HG03460 (cell line): ENCODE measurements around the gene YTHDF1.
"Not testable (repeated sequence)": the region's sequence is repeated elsewhere in the genome, so short reads cannot be mapped to it uniquely, and the experiment has no call there.

ENCODE experiments used
- ATAC-seq: cut with Tn5 transposase; IDR thresholded peaks from one replicate; pipeline ENCODE4 v1.9.1; 2021; ENCODE audit not compliant: unreplicated experiment

The YTHDF1 gene

DNA sequence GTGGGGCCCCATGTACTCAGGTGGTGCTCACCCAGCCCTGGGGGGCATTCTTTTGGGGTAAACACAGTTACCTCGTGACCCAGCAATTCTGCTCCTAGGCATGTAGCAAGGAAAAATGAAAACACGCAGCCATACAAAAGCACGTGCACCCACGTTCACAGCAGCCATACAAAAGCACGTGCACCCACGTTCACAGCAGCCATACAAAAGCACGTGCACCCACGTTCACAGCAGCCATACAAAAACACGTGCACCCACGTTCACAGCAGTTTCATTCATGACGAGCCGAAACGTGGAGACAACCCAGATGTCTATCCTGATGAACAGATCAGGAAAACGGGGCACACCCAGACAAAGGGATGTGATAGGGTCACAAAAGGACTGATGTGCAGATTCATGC is 57.1 kb downstream of the YTHDF1 start:
- no peak for ATAC-seq

DNA sequence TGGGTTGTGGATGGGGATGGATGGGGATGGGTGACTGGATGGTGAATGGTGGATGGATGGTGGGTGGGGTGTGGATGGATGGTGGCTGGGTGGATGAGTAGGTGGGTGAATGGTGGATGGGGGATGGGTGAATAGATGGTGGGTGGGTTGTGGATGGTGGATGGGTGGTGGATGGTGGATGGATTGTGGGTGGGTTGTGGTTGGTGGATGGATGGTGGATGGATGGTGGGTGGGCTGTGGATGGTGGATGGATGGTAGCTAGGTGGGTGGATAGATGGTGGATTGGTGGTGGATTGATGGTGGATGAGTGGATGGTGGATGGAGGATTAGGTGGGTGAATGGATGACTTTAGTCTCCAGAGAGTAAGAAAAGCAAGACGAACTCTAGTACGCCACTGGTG is 57.6 kb downstream of the YTHDF1 start:
- no peak for ATAC-seq

DNA sequence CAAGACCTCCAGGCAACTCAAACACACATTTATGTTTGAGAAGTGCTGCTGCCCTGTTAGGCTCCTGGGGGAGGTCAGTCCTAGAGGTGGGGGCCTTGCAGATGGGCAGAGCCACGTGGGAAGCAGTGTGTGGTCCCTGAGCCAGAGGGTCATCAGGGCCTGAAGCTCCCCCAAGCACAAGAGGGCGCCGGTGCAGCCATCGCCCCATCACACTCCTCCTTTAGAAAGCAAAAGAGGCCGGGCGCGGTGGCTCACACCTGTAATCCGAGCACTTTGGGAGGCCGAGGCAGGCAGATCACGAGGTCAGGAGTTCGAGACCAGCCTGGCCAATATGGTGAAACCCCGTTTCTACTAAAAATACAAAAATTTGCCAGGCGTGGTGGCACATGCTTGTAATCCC is 58.5 kb downstream of the YTHDF1 start:
- not testable (repeated sequence) for ATAC-seq

DNA sequence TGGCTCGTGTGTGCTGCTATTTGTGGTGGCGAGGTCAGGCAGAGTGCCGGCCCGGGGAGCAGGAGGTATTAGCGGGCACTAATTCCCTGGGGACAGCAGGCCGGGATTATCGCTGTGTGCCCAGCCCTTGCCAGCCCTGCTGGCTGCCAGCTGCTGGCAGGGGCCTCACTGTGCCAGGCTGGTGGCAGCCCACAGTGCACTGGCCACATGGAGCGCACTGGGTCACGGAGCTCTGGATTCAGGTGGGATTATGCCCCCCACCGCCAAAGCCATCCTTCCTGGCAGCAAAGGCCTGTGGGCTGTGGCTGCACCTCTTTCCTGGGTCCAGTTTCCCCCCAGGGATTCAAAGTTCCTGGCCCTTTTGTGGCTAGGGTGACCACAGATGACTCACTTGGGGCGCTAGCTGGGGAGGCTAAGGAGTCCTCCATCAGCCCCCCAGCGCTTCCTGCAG is 59.7 kb downstream of the YTHDF1 start:
- ATAC-seq, result no peak

DNA sequence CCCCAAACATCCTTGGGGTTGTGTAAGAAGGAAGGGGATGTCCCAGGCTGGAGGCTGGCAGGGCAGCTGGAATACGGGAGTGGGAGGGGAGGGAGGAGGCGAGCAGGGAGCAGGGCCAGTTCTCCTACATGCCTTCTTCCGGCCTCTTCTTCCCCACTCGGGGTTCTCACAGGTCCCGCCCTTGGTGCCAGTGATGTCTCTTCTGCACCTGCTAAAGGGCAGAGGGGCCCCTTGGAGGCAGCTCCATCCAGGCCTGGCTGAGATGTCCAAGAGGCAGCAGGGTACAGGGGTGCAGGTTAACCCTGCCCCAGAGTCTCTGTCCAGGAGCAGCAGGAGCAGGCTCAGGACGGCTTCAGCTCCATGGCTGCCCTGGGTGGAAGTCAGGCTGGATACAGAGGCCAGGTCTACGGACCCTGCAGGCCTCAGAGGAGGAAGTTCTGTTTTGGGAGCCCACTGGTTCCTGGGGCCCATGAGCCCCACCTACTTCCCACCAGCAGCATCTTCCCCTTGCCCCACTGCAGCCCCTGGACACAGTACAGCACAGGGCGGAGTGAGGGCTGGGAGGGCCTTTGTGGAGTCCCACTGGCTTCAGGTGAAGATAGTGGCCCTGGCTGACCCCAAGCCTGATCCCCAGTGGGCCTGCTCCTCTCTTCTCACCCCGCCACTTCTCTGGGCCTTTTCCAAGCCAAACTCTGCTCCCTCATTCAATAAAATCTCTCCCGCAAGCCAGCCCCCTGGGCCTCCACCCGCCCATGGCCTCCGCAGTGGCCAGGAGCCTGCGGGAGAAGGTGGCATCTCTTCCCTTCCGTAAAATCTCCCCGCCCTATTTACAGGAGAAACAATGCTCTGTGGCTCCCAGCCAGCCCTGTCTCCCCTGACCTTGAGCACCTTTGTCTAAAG is 60.4 kb downstream of the YTHDF1 start:
- no peak for ATAC-seq

DNA sequence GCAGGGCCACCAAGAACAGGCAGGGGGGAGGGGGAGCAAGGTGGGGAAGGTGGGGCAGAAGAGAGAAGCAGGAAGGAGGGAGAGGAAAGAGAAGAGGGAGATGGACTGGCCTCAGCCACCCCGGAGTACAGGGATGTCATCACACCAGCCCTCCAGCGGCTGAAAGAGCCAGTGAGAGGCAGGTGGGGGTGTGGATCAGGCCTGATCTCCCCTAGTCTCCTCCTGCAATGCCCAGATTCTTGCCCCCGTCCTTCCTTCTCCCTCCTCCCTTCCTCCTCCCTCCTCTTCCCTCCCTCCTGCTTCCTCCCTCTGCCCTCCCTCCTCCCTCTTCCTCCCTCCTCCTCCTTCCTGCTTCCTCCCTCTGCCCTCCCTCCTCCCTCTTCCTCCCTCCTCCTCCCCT is 61.5 kb downstream of the YTHDF1 start:
- no peak for ATAC-seq

DNA sequence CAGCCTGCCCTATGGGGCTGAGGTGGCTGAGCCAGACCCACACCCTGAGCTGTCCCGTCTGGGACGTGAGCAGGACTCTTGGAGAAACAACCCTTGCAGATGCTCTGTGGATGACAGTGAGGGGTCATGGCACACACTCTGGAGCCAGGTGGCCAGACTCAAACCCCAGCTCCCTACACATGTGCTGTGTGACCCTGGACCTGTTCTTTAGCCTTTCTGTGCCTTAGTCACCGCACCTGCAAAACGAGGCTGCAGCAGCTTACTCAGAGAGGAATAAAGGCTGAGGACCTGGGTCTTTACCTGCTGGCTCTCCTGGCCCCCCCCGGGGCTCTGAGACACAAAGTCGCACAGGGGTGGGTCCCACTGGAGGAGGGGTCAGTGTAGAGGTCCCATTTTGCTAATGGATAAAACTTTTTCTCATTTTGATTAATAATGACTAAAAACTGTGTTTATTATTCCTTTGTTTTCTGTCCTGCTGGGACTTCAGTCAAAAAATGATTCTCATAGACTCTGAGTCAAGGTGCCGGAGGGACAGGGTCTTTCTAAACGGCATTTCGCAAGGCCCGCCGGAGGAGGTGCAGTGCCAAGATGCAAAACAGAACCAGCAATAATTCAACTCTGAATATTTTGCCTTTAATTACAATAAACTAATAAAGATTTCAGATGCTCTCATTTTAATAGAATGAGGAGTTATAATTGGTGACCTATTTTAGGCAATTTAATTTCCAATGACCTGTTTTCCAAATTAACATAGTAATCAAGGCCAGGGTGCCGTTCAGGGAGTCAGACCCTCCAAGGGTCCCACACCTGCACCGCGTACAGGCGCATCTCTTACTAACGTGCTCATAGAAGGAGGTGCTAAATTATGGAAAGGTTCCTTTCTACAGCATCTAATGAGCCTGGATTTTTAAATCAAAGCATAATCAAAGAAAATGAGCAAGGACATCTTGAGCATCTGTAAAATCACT is 62.4 kb downstream of the YTHDF1 start:
- no peak for ATAC-seq

DNA sequence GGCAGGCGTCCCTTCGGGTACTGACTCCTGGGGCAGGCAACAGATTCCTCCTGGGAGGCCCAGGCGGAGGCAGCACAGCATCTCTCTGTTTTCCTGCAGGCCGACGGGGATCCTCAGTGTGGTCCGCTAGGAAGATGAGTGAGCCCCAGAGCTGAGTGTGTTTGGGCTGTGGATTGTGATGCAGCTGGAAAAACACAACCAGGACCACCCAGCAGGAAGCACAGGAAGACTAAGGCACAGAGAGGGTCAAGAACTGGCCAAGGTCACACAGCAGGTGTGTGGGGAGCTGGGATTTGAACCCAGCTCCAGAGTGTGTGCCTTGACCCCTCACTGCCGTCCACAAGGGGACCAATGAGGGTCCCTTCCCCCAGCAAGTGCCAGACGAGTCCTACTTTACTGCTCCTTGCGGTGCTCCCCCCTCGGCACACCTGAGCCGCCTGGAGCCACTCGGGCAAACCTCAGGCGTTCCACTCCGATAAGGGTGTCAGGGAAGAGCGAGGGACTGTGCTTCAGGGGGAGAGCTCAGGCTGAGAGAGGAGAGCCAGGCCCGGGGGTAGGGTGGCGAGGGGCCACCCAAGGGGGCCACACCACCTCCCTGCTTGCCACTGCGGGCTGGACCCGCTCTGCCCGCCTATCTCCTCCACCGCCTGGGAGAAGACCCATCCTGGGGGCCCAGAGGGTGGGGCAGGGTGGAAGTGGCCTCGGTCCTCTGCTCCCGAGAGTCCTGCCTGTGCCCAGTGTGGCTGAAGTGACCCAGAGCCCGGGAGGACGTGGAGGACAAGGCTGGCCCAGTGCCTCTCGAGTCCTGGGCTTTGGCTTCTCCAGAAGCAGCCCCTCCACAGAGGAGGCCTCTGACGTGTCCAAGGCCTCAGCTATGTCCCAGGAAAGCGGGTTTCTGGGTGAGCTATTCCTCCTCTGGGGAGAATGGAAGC is 63.3 kb downstream of the YTHDF1 start:
- ATAC-seq, result no peak

DNA sequence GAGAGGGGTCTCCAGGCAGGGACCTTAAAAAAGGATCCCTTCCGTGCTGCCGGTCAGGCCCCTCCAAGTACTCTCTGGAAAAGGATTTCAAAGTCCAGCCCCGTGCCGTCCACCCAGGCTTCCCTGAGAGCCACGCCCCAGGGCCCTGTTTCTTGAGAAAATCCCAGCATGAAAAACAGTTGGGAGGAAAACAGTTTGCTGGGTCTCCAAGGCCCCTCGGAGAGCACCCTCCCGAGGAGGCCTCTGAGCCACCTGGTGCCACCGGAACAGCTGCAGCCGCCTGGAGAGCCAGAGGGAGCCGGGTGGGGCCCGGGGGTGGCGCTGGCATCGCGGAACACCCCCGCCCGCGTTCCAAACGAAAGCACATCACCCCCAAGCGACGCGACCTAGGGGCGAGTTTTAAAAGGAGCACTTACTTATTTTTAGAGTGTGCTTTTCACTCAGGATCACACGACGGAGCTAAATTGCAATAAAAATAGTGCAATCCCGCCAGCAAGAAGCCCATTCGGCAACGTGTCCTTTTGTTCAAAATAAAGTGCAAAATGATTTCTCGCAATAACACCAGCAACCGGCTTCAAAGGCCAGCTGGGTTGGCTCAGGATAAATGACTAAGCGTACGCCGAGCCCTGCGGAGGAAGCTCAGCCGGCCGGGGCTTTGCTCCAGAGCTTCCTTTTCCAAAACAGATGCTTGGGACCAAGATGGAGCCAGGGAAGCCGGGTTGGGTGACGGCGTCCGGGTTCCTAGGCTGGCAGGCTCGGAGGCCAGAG is 64.2 kb downstream of the YTHDF1 start:
- ATAC-seq, result no peak

DNA sequence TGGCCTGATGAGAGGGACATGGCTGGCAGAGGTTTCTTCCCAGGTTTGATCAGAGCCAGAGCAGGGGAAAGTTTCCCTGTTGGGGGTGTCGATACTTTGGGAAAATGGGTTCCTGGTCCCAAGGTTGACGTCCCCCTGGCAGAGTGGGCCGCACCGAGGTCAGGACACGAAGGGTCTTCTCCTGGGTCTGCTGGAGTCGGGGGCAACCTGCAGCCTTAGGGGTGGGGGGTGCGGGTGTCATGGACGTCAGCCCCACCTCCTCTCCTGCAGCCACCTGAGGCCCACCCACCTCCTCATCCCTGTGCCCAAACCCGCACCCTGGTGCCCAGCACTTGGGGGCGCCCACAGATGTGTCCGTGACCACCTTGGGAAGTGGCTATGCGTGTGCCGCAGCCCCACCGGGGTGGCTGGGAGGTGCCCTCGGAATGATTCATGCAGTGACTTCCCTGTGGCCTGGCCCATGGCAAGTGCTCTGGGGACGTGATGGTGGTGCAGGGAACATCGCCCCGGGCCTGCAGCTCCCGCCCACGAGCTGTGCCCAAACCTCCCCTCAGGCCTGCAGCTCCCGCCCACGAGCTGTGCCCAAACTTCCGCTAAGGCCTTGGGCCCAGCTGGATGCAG is 64.9 kb downstream of the YTHDF1 start:
- no peak for ATAC-seq

DNA sequence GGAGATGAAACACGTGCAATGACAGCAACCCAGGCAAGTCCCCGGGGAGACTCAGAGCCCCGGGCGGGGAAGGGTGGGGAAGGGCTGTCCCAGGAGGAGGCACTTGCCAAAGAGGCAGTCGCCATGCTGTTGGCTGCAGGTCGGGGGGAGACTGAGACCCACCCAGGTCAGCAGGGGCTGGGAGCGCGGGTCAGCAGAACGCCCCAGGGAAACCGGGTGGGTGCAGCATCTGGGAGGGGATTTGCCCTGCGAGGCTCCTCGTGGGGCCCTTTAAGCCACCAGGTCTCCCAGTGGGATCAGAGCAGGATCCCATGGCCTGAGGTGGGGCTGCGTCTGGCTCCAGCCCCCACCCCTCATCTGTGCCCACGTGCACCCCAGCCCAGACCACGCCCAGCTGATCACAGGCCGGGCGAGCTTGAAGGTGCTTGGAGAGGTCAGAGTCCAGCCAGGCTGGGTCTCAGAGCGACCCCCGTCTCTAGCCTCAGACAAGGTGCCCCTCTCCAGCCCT is 65.5 kb downstream of the YTHDF1 start:
- ATAC-seq, result no peak

DNA sequence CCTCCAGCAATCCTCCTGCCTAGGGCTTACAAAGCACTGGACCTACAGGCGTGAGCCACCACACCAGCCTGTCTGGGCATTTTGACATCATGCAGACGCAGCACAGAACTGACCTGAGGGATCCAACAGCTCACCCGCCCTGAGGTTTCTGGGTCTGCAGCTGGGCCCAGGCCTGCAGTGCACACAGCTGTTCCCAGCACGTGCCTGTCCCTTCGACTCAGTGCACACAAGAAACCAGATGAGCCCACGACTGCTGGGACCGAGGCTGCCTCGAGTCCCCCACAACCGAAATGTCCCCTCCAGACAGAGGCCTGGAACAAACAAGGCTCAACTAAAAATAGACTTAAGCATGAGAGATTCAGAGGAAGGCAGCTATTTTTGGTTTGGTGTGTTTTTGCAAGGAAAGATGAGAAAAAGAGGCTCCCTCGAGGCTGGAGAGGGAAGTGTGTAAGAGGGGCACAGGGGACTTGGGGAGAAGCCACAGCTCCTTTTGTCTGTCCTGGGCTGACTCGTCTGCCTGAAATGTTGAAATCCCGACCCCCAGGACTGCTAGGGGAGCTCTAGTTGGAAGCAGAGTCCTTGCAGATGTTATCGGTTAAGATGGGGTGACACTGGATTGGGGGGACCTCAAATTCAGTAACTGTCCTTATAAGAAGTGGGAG is 66.3 kb downstream of the YTHDF1 start:
- ATAC-seq, result no peak

DNA sequence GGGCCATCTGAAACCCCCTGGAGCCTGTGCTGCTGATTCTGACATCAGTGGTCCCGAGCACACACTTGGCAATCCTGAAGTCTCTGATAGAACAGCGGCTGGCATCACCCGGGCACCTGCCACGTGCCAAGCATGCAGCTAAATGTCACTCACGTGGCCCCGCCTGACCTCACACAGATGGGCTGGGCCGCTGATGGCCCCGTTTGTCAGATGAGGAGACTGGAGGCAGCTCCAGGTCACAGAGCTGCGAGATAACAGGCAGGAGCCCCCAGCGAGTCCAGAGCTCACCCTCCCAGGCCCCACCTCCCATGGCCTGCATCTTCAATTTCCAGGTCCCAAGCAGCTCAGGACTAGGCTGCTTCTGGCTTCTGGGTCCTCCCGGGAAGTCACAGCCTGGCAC is 67.2 kb downstream of the YTHDF1 start:
- ATAC-seq, result no peak

DNA sequence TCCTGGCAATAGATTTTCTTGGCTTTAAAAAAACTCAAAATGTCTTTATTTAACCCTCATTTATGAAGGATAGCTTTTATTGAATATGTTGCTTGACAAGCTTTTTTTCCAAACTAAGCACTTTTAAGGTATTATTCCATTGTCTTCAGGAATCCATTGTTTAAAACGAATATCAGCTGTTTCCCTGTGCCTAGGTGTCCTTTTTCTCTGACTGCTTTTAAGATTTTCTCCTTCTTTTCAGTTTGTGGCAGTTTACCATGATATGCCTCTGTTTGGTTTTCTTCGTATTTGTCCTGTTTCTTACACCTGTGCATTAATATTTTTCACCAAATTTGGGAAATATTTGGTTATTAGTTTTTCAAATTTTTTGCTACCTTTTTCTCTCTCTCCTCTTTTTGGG is 68.4 kb downstream of the YTHDF1 start:
- no peak for ATAC-seq
